Stomach (tissue), 9 donors: ENCODE measurements around the gene NCOA6. TPM values are rescaled to one million over a fixed set of nuclear protein-coding genes. Genes with fewer than 3 reads are reported as not detected.

Experiments
- DNase-seq, 2 donors: peaks; one replicate each; pipeline versions ENCODE4 v3.0.0 to v3.0.0-alpha.2; 2013 to 2019
- H3K27ac ChIP-seq, 5 donors: fragments of 200-600 bp in 4 of 5; sonication (generic) in 4 of 5; one replicate each; pipeline ENCODE4 v1.5.1; 2013 to 2019; ENCODE audit warnings: mild to moderate bottlenecking in 1 of 5, moderate library complexity in 1 of 5
- H3K27me3 ChIP-seq, 3 donors: fragments of 200-600 bp; sonication (generic); one replicate each; pipeline ENCODE4 v1.5.1; 2017 to 2019; ENCODE audit warnings: mixed run types in 1 of 3
- H3K36me3 ChIP-seq, 4 donors: fragments of 200-600 bp; sonication (generic); 1 replicate in 3 of 4; 2 replicates in 1 of 4; pipeline ENCODE4 v1.5.1; 2016 to 2019
- H3K4me1 ChIP-seq, 4 donors: fragments of 200-600 bp; sonication (generic); one replicate each; pipeline ENCODE4 v1.5.1; 2016 to 2019
- H3K4me3 ChIP-seq, 4 donors: fragments of 200-600 bp; sonication (generic) in 3 of 4; one replicate each; pipeline ENCODE4 v1.5.1; 2016 to 2019; ENCODE audit warnings: mild to moderate bottlenecking in 1 of 4
- H3K9me3 ChIP-seq, 4 donors: fragments of 200-600 bp; sonication (generic); one replicate each; pipeline ENCODE4 v1.5.1; 2016 to 2019
- CTCF ChIP-seq, 7 experiments: fragments of 450-650 bp in 4 of 7; fragments of 200-600 bp in 3 of 7; sonication (generic) in 3 of 7; IDR thresholded peaks; one replicate each; pipeline ENCODE4 v1.5.1; 2016 to 2019; ENCODE audit warnings: antibody characterized with exemption in 7 of 7, control low read depth in 2 of 7, mild to moderate bottlenecking in 1 of 7
- EP300 ChIP-seq: sonication (generic); formaldehyde crosslinking; IDR thresholded peaks from one replicate; pipeline ENCODE4 v1.6.1; 2017; ENCODE audit warnings: antibody characterized with exemption
- POLR2A ChIP-seq, 4 donors: fragments of 450-650 bp; IDR thresholded peaks; one replicate each; pipeline ENCODE4 v1.6.1; 2016; ENCODE audit warnings: antibody characterized with exemption in 4 of 4, control low read depth in 2 of 4, mild to moderate bottlenecking in 1 of 4, moderate library complexity in 1 of 4
- POLR2AphosphoS5 ChIP-seq, 3 donors: sonication (generic); formaldehyde crosslinking; IDR thresholded peaks; one replicate each; pipeline ENCODE4 v1.6.1; 2016; ENCODE audit warnings: antibody characterized with exemption in 3 of 3
- WGBS, 5 donors: extraction: QIAGEN DNeasy Blood & Tissue Kit in 3 of 5; methylation state at CpG; one replicate each; pipeline versions ENCODE4 v1.1.5 to v1.1.7; 2013 to 2018; 5-methylcytosine and 5-hydroxymethylcytosine counted together
- intact Hi-C: fragments of 100-400 bp; cut with DNase I; formaldehyde crosslinking; loops from one replicate; pipeline ENCODE4 v1.15.1; 2023; ENCODE audit warnings: low total_unique reads
- polyA plus RNA-seq, 3 donors: library from polyadenylated mRNA; stranded (reverse); fragments of 200-250 nt; gene quantifications; one replicate each; pipeline ENCODE4 v1.2.3, GENCODE V29; 2013
- total RNA-seq, 5 donors: library from RNA; depleted of rRNA; stranded (reverse); fragments of >200 nt; gene quantifications; one replicate each; pipeline versions ENCODE4 v1.1.0 to v1.2.3, GENCODE V29; 2014 to 2016
- donor health status: healthy with polysubstance abuse.
- donor health status: Bipolar disorder and iron deficiency.
- donor health status: healthy.

NCOA6 gene
- total and polyA plus RNA-seq, 8 donors = 9.7 to 63.8 (median 20.7) TPM

DNA sequence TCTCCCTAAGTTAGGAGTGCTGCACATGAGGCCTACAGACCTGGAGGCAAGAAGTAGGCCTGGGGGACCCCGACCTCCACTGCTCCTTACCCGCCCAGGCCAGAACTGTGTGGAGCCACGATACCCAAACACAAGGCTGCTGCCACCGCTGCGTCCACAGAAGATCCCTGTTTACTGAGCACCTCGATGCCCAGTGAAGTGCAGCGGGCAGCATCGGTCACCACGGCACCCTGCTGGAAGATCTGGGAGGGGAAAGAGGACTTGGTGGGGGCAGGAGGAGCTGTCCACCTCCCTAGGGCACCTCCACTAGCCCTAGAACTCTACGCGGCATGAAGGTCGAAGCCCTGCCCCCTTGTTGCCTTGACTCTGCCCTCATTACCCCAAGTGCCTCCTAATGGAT lies 37.3 kb upstream of the NCOA6 start:
- Histone ChIP-seq H3K27me3 (no peaks in the 10 kb centered on the region), H3K4me3 (no peak overlapping the region), H3K27ac (no peak overlapping the region), H3K36me3 (peaks cover 7 to 56% (median 52%) of the 10 kb centered on the region in 4 donors), H3K4me1 (peaks cover 0 to 20% (median 8%) of the 10 kb centered on the region in 4 donors), H3K9me3 (no peaks in the 10 kb centered on the region)
- no peak for DNase-seq
- TF ChIP-seq POLR2A (IDR thresholded peaks at IDR 0.05) (no peak), POLR2AphosphoS5 (IDR thresholded peaks at IDR 0.05) (no peak), CTCF (IDR thresholded peaks at IDR 0.05) (no peak), EP300 (no peak)
- intact Hi-C loops = no loop called here
- 86 to 96% (median 90%) methylated on average over 12 of the region's 12 CpGs for WGBS, 5 donors

GRCh38 chr20:34861386-34862084 lies 36.1 kb upstream of the NCOA6 start:
- peak; percentile 45 to 69 for DNase-seq
- intact Hi-C loops = no loop called here

DNA sequence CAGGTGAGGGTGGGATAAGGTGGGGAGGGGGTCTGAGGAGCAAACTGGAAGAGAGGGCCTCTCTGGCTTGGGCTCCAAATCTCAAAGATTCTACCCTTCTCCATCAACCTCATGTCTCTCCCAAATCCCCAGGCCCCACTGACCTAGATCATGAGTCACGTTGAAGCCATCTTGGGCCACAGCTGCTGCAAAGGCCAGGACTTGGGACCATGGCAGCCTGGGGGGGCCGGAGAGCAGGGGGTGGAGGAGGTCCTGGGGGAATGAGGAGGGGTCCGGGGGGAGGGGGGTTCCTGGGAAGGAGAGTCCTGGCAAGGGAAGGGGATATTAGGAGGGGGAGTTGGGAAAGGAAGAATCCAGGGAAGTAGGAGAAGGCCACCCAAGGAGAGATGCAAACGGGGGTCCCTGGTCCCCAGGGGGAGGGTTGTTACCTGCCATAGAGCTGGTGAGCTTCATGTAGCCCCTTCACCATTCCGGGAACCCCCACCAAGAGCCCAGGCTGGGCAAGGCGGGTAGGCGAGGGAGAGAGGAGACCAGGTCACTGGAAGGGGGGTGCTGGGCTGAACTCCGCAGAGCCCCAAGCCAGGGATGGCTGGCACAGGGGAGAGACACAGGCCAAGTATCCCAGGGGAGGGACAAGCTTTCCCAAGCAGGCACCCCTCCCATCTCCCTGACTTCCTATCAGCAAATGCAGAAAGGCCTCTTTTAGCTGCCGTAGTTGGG lies 34.5 kb upstream of the NCOA6 start:
- WGBS, 5 donors = 84 to 97% (median 95%) methylated on average over 9 of the region's 9 CpGs
- H3K27ac ChIP-seq = no peak overlapping the region
- no peak for DNase-seq
- intact Hi-C loops = no loop called here
- TF ChIP-seq POLR2A (IDR thresholded peaks at IDR 0.05) = no peak
- TF ChIP-seq CTCF (IDR thresholded peaks at IDR 0.05) = no peak
- TF ChIP-seq POLR2AphosphoS5 (IDR thresholded peaks at IDR 0.05) = no peak
- TF ChIP-seq EP300 = no peak
- H3K9me3 ChIP-seq = no peaks in the 10 kb centered on the region
- H3K36me3 ChIP-seq = peaks cover 11 to 81% (median 69%) of the 10 kb centered on the region in 4 donors
- H3K27me3 ChIP-seq = no peaks in the 10 kb centered on the region
- no peak overlapping the region for H3K4me3 ChIP-seq
- peaks cover 0 to 20% (median 7%) of the 10 kb centered on the region in 4 donors for H3K4me1 ChIP-seq

More at GRCh38 chr20:34861386-34862084, 36.1 kb upstream of the NCOA6 start:
- no peak overlapping the region for H3K27ac ChIP-seq
- H3K4me1 ChIP-seq = peaks cover 0 to 20% (median 7%) of the 10 kb centered on the region in 4 donors
- peaks cover 11 to 65% (median 60%) of the 10 kb centered on the region in 4 donors for H3K36me3 ChIP-seq
- no peak for TF ChIP-seq CTCF (IDR thresholded peaks at IDR 0.05)
- no peak for TF ChIP-seq POLR2A (IDR thresholded peaks at IDR 0.05)
- peak in 1 of 3 donors; percentile 28 for TF ChIP-seq POLR2AphosphoS5 (IDR thresholded peaks at IDR 0.05)
- no peaks in the 10 kb centered on the region for H3K9me3 ChIP-seq
- 78 to 85% (median 81%) methylated on average over 7 of the region's 7 CpGs for WGBS, 5 donors
- H3K4me3 ChIP-seq = no peak overlapping the region
- no peaks in the 10 kb centered on the region for H3K27me3 ChIP-seq

DNA sequence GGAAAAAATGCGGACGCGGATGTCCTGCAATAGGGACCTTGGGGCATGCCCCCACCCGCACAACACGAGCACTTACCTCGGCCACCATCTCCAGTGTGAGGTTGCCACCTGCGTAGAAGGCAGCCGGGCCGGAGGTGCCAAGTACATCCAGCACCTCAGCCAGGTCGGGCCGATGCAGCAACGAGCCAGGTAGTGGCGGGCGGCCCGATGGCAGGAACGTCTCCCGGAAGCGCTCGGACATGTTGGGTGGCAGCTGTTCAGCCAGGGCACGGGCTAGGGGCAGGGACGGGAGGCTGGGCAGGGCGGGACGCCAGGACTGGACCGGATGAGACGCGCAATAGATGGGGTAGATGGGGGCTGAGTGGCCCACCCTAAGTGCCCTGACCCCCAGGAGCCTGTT lies 33.9 kb upstream of the NCOA6 start:
- TF ChIP-seq CTCF (IDR thresholded peaks at IDR 0.05) (no peak), POLR2AphosphoS5 (IDR thresholded peaks at IDR 0.05) (no peak), POLR2A (IDR thresholded peaks at IDR 0.05) (no peak), EP300 (no peak)
- WGBS, 5 donors = 94 to 98% (median 96%) methylated on average over 26 of the region's 26 CpGs
- H3K4me1 ChIP-seq = peaks cover 0 to 20% (median 7%) of the 10 kb centered on the region in 4 donors
- no peak overlapping the region for H3K27ac ChIP-seq
- no peaks in the 10 kb centered on the region for H3K9me3 ChIP-seq
- DNase-seq = no peak
- H3K36me3 ChIP-seq = peaks cover 11 to 87% (median 75%) of the 10 kb centered on the region in 4 donors
- H3K4me3 ChIP-seq = no peak overlapping the region
- intact Hi-C loops = no loop called here
- no peaks in the 10 kb centered on the region for H3K27me3 ChIP-seq
